ENCODE measurements around the gene PIGV.
A peak's percentile ranks its signal among the peaks of the same experiment; 100 is the strongest.
"Not testable (repeated sequence)": the region's sequence is repeated elsewhere in the genome, so short reads cannot be mapped to it uniquely, and the experiment has no call there.

PIGV gene

GRCh38 chr1:26797627-26798026, 9.9 kb downstream of the PIGV start:
- no peak for DNase-seq (ENCODE audit: low spot score)

- DNase-seq (ENCODE audit: low spot score): peak; percentile 88
These were observed 11.9 kb downstream of the PIGV start for GRCh38 chr1:26799479-26800142.

GRCh38 chr1:26803932-26804331, 16.2 kb downstream of the PIGV start:
- DNase-seq (ENCODE audit: low spot score): not testable (repeated sequence)

GRCh38 chr1:26810105-26810504, 22.4 kb downstream of the PIGV start:
- DNase-seq (ENCODE audit: low spot score): peak; percentile 80

GRCh38 chr1:26811057-26811456, 23.3 kb downstream of the PIGV start:
- DNase-seq (ENCODE audit: low spot score): no peak

- no peak for DNase-seq (ENCODE audit: low spot score)
These were observed 24.0 kb downstream of the PIGV start for GRCh38 chr1:26811708-26812107.

- no peak for DNase-seq (ENCODE audit: low spot score)
These were observed 26.6 kb downstream of the PIGV start for GRCh38 chr1:26814377-26814776.

GRCh38 chr1:26814893-26815292, 27.1 kb downstream of the PIGV start:
- DNase-seq (ENCODE audit: low spot score): no peak

- no peak for DNase-seq (ENCODE audit: low spot score)
These were observed 33.1 kb downstream of the PIGV start for GRCh38 chr1:26820784-26821269.

- DNase-seq (ENCODE audit: low spot score): no peak
These were observed 35.1 kb downstream of the PIGV start for GRCh38 chr1:26822737-26823395.

GRCh38 chr1:26824731-26825130, 37.0 kb downstream of the PIGV start:
- no peak for DNase-seq (ENCODE audit: low spot score)

GRCh38 chr1:26826261-26827105, 38.7 kb downstream of the PIGV start, which contains the start of gene ZDHHC18:
TSS of gene ZDHHC18 (plus strand) at chr1:26826688. CDS start at chr1:26826805, 117 bp downstream.
- peak; percentile 93 for DNase-seq (ENCODE audit: low spot score)

- no peak for DNase-seq (ENCODE audit: low spot score)
These were observed 39.4 kb downstream of the PIGV start for GRCh38 chr1:26827106-26827604.

GRCh38 chr1:26827663-26828062, 39.9 kb downstream of the PIGV start:
- no peak for DNase-seq (ENCODE audit: low spot score)

GRCh38 chr1:26828411-26828991, 40.8 kb downstream of the PIGV start:
- no peak for DNase-seq (ENCODE audit: low spot score)

- no peak for DNase-seq (ENCODE audit: low spot score)
These were observed 41.6 kb downstream of the PIGV start for GRCh38 chr1:26829184-26829911.

GRCh38 chr1:26831059-26831458, 43.3 kb downstream of the PIGV start:
- DNase-seq (ENCODE audit: low spot score): no peak

GRCh38 chr1:26831546-26832248, 43.9 kb downstream of the PIGV start:
- DNase-seq (ENCODE audit: low spot score): no peak

- DNase-seq (ENCODE audit: low spot score): no peak
These were observed 44.7 kb downstream of the PIGV start for GRCh38 chr1:26832249-26832960.

All from AG08395 (cell line).